IPS DF 19.7 (cell line): ENCODE results near the gene MX1.

Source experiments
- DNase-seq: peaks from one replicate; pipeline ENCODE4 v3.0.0-alpha.2; 2013; ENCODE audit warnings: low read depth, low spot score

The MX1 gene

GRCh38 chr21:41425954-41426675, at the start of gene MX1:
Gene MX1 (plus strand): TSS chr21:41426239. CDS start chr21:41432071, 5,832 bp downstream.
- DNase-seq, result peak; percentile 20

- no peak for DNase-seq
These were observed 48.3 kb upstream of the MX1 start for GRCh38 chr21:41377715-41378114.

GRCh38 chr21:41378849-41379248, 47.2 kb upstream of the MX1 start:
- no peak for DNase-seq

- no peak for DNase-seq
These were observed 46.1 kb upstream of the MX1 start for GRCh38 chr21:41379901-41380300.

GRCh38 chr21:41381731-41382130, 44.3 kb upstream of the MX1 start:
- DNase-seq, result no peak

- DNase-seq, result no peak
These were observed 38.8 kb upstream of the MX1 start for GRCh38 chr21:41387042-41387819.

- no peak for DNase-seq
These were observed 38.2 kb upstream of the MX1 start for GRCh38 chr21:41387824-41388223.

GRCh38 chr21:41388259-41388658, 37.8 kb upstream of the MX1 start:
- DNase-seq, result no peak

- DNase-seq, result no peak
These were observed 35.9 kb upstream of the MX1 start for GRCh38 chr21:41390043-41390639.

GRCh38 chr21:41393876-41394465, 32.1 kb upstream of the MX1 start:
- no peak for DNase-seq

GRCh38 chr21:41396558-41397075, 29.4 kb upstream of the MX1 start:
- DNase-seq, result no peak

GRCh38 chr21:41397471-41397891, 28.6 kb upstream of the MX1 start:
- DNase-seq, result no peak

GRCh38 chr21:41398251-41398650, 27.8 kb upstream of the MX1 start:
- DNase-seq, result no peak

- no peak for DNase-seq
These were observed 27.2 kb upstream of the MX1 start for GRCh38 chr21:41398831-41399230.

GRCh38 chr21:41399246-41399800, 26.7 kb upstream of the MX1 start:
- DNase-seq, result no peak

- no peak for DNase-seq
These were observed 23.8 kb upstream of the MX1 start for GRCh38 chr21:41402231-41402630.

- DNase-seq, result no peak
These were observed 23.2 kb upstream of the MX1 start for GRCh38 chr21:41402796-41403195.

GRCh38 chr21:41403331-41403730, 22.7 kb upstream of the MX1 start:
- no peak for DNase-seq

GRCh38 chr21:41403966-41404365, 22.1 kb upstream of the MX1 start:
- no peak for DNase-seq

- no peak for DNase-seq
These were observed 20.7 kb upstream of the MX1 start for GRCh38 chr21:41405321-41405720.

- DNase-seq, result no peak
These were observed 19.7 kb upstream of the MX1 start for GRCh38 chr21:41406340-41406739.
